CD4-positive, alpha-beta T cell (primary cell): ENCODE results near the gene IFI27. TPM values are rescaled to one million over a fixed set of nuclear protein-coding genes. Genes with fewer than 3 reads are reported as not detected.

Experiments used
- ATAC-seq: fragments of 200-7000 bp; cut with Tn5 transposase; one replicate; pipeline ENCODE4 v1.10.0; 2022; ENCODE audit warnings: mild to moderate bottlenecking; ENCODE audit not compliant: poor library complexity
- CTCF ChIA-PET: fragments of 350-600 bp; sonication (Branson Sonifier 250); formaldehyde crosslinking; loops from one replicate; lab custom pipeline; 2021; ENCODE audit warnings: antibody characterized with exemption, inconsistent platforms; lab: Charles Lee
- POLR2A ChIA-PET: fragments of 350-600 bp; sonication (Branson Sonifier 250); formaldehyde crosslinking; loops from one replicate; lab custom pipeline; 2021; ENCODE audit warnings: antibody characterized with exemption, inconsistent platforms; lab: Charles Lee
- DNase-seq, 14 experiments: peaks; one replicate each; pipeline ENCODE4 v3.0.0-alpha.2; 2013 to 2020; ENCODE audit warnings: mixed read lengths in 2 of 14
- H3K27ac ChIP-seq, 2 donors: one replicate each; pipeline versions ENCODE4 v1.5.1 to v1.7.0; 2013; ENCODE audit warnings: low read length in 2 of 2, low read depth in 1 of 2, mild to moderate bottlenecking in 1 of 2
- H3K27me3 ChIP-seq, 2 experiments: 1 replicate in 1 of 2; 2 replicates in 1 of 2; pipeline versions ENCODE4 v1.6.1 to v1.7.0; 2013; ENCODE audit warnings: low read length in 2 of 2, control low read depth in 1 of 2, mild to moderate bottlenecking in 1 of 2, moderate library complexity in 1 of 2; ENCODE audit not compliant: insufficient read depth in 2 of 2, control insufficient read depth in 1 of 2
- H3K36me3 ChIP-seq: one replicate; pipeline ENCODE4 v1.6.1; 2013; ENCODE audit warnings: low read length, control low read depth; ENCODE audit not compliant: insufficient read depth
- H3K4me1 ChIP-seq: one replicate; pipeline ENCODE4 v1.6.1; 2013; ENCODE audit warnings: low read length, control low read depth; ENCODE audit not compliant: insufficient read depth
- H3K4me3 ChIP-seq: one replicate; pipeline ENCODE4 v1.5.1; 2013; ENCODE audit warnings: mild to moderate bottlenecking, low read length, moderate library complexity
- H3K9me3 ChIP-seq, 2 experiments: 1 replicate in 1 of 2; 2 replicates in 1 of 2; pipeline versions ENCODE4 v1.6.1 to v1.7.0; 2013; ENCODE audit warnings: low read length in 2 of 2, mild to moderate bottlenecking in 2 of 2, control low read depth in 1 of 2, moderate library complexity in 1 of 2; ENCODE audit not compliant: control insufficient read depth in 1 of 2, insufficient read depth in 1 of 2
- H3K27ac Mint-ChIP-seq: one replicate; pipeline ENCODE4 v1.8.0; 2020; ENCODE audit warnings: mixed read lengths
- H3K27me3 Mint-ChIP-seq: one replicate; pipeline ENCODE4 v1.8.0; 2021; ENCODE audit warnings: mixed read lengths
- H3K36me3 Mint-ChIP-seq: one replicate; pipeline ENCODE4 v1.8.0; 2021; ENCODE audit warnings: low read depth, mixed read lengths
- H3K4me1 Mint-ChIP-seq: one replicate; pipeline ENCODE4 v1.8.0; 2021; ENCODE audit warnings: low read depth, mixed read lengths
- H3K4me3 Mint-ChIP-seq: one replicate; pipeline ENCODE4 v1.8.0; 2020; ENCODE audit warnings: mild to moderate bottlenecking, mixed read lengths
- H3K9me3 Mint-ChIP-seq: one replicate; pipeline ENCODE4 v1.8.0; 2020; ENCODE audit warnings: mixed read lengths
- intact Hi-C, 2 experiments: fragments of 100-400 bp; cut with DNase I in 1 of 2; cut with micrococcal nuclease in 1 of 2; formaldehyde crosslinking; loops; one replicate each; pipeline versions ENCODE4 v1.15.1 to v1.9.0; 2023 to 2025; cut with DNase I, micrococcal nuclease
- total RNA-seq, 174 experiments: library from RNA in 2 of 174; stranded (reverse) in 2 of 174; gene quantifications; one replicate each; pipeline ENCODE4 v1.2.3 and lab custom pipeline; 2021 to 2026
- TF ChIP-seq, protein P1 (sequence below): fragments of 200-600 bp; IDR thresholded peaks from one replicate; pipeline ENCODE4 v1.8.0; 2022; ENCODE audit warnings: antibody characterized with exemption, mild to moderate bottlenecking

Gene IFI27
- total RNA-seq, 2 experiments from 2014 or later = 1.7 to 2.2 TPM

DNA sequence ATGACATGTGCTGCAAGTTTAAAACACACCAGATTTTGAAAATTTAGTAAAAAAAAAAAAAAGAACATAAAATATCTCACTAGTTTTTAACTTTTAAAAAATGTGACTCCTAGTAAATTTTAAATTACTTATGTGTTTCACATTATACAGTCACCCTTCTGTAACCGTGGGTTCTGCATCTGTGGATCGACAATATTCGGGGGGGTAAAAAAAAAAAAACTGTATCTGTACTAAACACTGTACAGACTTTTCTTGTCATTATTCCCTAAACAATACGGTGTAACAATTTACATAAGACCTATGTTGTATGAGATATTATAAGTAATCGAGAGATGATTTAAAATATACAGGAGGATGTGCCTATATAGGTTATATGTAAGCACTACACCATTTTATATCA is 32.7 kb upstream of the IFI27 start:
- CTCF ChIA-PET = no interaction called here
- DNase-seq = no peak
- peaks cover 81% of the 10 kb centered on the region for H3K4me1 Mint-ChIP-seq
- Histone ChIP-seq H3K9me3 (peaks cover 4 to 6% of the 10 kb centered on the region in 2 experiments), H3K4me3 (peak overlapping the region; percentile 98), H3K4me1 (peaks cover 31% of the 10 kb centered on the region), H3K27me3 (no peaks in the 10 kb centered on the region), H3K36me3 (peaks cover 37% of the 10 kb centered on the region), H3K27ac (no peak overlapping the region)
- H3K36me3 Mint-ChIP-seq = peaks cover 84% of the 10 kb centered on the region
- peak overlapping the region; percentile 99 for H3K4me3 Mint-ChIP-seq
- TF ChIP-seq, protein P1, sequence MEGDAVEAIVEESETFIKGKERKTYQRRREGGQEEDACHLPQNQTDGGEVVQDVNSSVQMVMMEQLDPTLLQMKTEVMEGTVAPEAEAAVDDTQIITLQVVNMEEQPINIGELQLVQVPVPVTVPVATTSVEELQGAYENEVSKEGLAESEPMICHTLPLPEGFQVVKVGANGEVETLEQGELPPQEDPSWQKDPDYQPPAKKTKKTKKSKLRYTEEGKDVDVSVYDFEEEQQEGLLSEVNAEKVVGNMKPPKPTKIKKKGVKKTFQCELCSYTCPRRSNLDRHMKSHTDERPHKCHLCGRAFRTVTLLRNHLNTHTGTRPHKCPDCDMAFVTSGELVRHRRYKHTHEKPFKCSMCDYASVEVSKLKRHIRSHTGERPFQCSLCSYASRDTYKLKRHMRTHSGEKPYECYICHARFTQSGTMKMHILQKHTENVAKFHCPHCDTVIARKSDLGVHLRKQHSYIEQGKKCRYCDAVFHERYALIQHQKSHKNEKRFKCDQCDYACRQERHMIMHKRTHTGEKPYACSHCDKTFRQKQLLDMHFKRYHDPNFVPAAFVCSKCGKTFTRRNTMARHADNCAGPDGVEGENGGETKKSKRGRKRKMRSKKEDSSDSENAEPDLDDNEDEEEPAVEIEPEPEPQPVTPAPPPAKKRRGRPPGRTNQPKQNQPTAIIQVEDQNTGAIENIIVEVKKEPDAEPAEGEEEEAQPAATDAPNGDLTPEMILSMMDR = no peak
- H3K27ac Mint-ChIP-seq = peak overlapping the region; percentile 97
- H3K27me3 Mint-ChIP-seq = no peaks in the 10 kb centered on the region
- intact Hi-C loops = no loop called here
- POLR2A ChIA-PET = no interaction called here
- H3K9me3 Mint-ChIP-seq = peaks cover 8% of the 10 kb centered on the region
- no peak for ATAC-seq

DNA sequence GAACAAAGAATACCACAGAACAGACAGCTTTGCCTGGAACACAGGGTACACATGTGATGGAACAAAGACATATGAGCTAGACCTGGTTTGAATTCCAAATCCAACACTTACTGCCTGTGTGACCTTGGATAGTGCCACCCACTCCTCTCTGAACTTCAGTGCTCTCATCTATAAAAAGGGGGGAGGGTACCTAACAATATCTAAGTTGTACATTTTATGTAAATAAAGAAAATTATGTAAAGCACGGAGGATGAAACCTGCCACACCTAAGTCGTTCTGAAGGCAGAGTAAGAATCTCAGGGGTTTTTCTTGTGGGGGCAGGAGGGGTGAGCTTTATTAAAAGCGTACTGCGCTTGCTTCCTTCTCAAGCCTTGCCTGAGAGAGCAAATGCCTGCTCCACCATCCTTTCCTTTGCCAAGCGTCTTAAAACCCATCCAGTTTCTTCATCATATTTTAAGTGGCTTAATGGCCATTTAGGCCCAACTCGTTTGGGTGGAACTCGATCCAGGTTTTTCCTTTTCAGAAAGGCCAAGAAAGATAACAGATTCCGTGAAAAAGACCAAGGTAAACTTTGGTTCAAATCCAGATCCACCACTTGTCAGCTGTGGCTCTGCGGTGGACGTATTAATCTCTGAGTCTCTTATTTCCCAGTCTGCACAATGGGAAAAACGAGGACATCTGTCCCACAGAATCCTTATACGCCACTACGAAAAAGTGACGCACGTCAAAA is 30.5 kb upstream of the IFI27 start:
- ATAC-seq = no peak
- Mint-ChIP-seq H3K27me3 (no peaks in the 10 kb centered on the region), H3K9me3 (peaks cover 4% of the 10 kb centered on the region), H3K4me1 (peaks cover 69% of the 10 kb centered on the region), H3K4me3 (peak overlapping the region; percentile 99), H3K36me3 (peaks cover 64% of the 10 kb centered on the region), H3K27ac (peak overlapping the region; percentile 97)
- Histone ChIP-seq H3K4me3 (peak overlapping the region; percentile 98), H3K4me1 (peaks cover 31% of the 10 kb centered on the region), H3K27ac (peak overlapping the region; percentile 93), H3K9me3 (peaks cover 0 to 5% of the 10 kb centered on the region in 2 experiments), H3K36me3 (peaks cover 29% of the 10 kb centered on the region), H3K27me3 (no peaks in the 10 kb centered on the region)
- DNase-seq = peak in 4 of 14 experiments; percentile 21 to 56 (median 44)
- TF ChIP-seq, protein P1 = no peak
- intact Hi-C loops = loop anchor here (2.0 to 10.0 kb wide), 4 partner anchors 53 to 965 kb away; partner anchors contain the start of genes BTBD7 (in 1 of the 2), ITPK1 (in 1 of the 2) and OTUB2 (in 1 of the 2)
- CTCF ChIA-PET = interaction anchor here (1.2 to 3.0 kb wide), 4 partner anchors 43 to 140 kb away, joined by 4 to 10 read pairs (median 6); no protein-coding TSS in a partner anchor
- POLR2A ChIA-PET = interaction anchor here (0.6 to 3.7 kb wide), 19 partner anchors 11 to 1078 kb away, joined by 3 to 33 read pairs (median 5); partner anchors contain the start of genes DICER1, IFI27L2, LYSET and MOAP1

DNA sequence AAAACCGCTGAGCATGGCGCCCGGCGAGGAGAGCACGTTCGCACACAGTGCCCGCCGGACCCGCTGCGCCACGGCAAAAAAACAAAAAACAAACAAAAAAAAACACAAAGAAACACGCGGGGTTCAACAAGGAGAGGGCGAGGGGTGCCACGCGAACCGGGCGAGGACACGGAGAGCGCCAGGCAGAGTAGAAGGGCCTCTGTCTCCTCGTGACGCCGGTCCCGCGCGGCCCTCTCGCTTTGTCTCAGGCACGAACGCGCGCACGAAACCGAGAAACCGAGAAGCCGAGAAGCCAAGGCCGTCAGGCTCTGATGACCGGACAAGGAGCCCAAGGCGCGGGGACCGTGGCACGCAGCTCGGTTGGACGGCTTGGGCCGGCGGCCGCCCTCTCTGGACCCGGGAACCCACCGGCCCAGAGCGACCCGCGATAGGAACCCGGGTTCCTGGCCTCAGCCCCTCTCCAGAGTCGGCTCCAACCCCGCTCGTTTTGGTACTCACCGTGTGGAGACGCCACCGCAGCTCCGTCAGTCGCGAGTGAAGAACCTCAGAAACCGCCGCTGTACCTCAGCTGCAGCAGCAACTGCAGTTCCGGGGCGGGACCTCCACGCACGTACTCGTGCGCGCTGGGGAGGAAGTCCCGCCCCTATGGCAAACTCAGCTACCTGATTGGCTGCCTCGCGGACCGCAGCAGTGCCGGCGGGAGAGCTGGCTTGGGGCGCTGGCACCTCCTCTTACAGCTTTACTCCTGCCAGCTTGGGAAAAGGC is 29.7 kb upstream of the IFI27 start, which contains the start of the genes DDX24 and IFI27L1:
Gene DDX24, minus strand, starts transcription at position 582 of the 765 bp plus-strand sequence. CDS start 1,460 bp downstream, outside the sequence.
Gene IFI27L1, plus strand, starts transcription at position 690 of the 765 bp plus-strand sequence. CDS start 15,628 bp downstream, outside the sequence.
- TF ChIP-seq, protein P1 = no peak
- H3K27ac ChIP-seq = peak within 1 kb of the TSS; percentile 93
- Mint-ChIP-seq H3K27ac (peak within 1 kb of the TSS; percentile 97), H3K36me3 (peaks cover 57% of the 10 kb centered on the region), H3K27me3 (no peaks in the 10 kb centered on the region), H3K4me1 (peaks cover 62% of the 10 kb centered on the region), H3K4me3 (peak within 1 kb of the TSS; percentile 99), H3K9me3 (no peaks in the 10 kb centered on the region)
- peak; percentile 92 for ATAC-seq
- CTCF ChIA-PET = interaction anchor here (1.0 to 3.0 kb wide), 5 partner anchors 44 to 141 kb away, joined by 3 to 10 read pairs (median 5); no protein-coding TSS in a partner anchor
- peaks cover 31% of the 10 kb centered on the region for H3K4me1 ChIP-seq
- no peaks in the 10 kb centered on the region for H3K27me3 ChIP-seq
- no peaks in the 10 kb centered on the region for H3K9me3 ChIP-seq
- POLR2A ChIA-PET = interaction anchor here (0.6 to 3.7 kb wide), 33 partner anchors 10 to 1960 kb away, joined by 3 to 33 read pairs (median 5); partner anchors contain the start of genes DICER1, GOLGA5, IFI27L2 and LYSET
- peak within 1 kb of the TSS; percentile 98 for H3K4me3 ChIP-seq
- peak; percentile 93 to 99 (median 96) for DNase-seq
- intact Hi-C loops = loop anchor here (2.0 to 10.0 kb wide), 4 partner anchors 52 to 966 kb away; partner anchors contain the start of genes BTBD7 (in 1 of the 2), ITPK1 (in 1 of the 2) and OTUB2 (in 1 of the 2)
- H3K36me3 ChIP-seq = peaks cover 27% of the 10 kb centered on the region
